GM10248 (cell line): ENCODE results near the gene EML5.
A peak's percentile ranks its signal among the peaks of the same experiment; 100 is the strongest.
"Not testable (repeated sequence)": the region's sequence is repeated elsewhere in the genome, so short reads cannot be mapped to it uniquely, and the experiment has no call there.

Experiments
- CTCF ChIA-PET: fragments of 300-600 bp; sonication (Branson Sonifier 250); formaldehyde crosslinking; extraction: SDS; loops from one replicate; lab custom pipeline; 2021; ENCODE audit warnings: antibody characterized with exemption; lab: Yijun Ruan, JAX
- POLR2A ChIA-PET: fragments of 350-650 bp; sonication (Branson Sonifier 250); formaldehyde crosslinking; extraction: SDS; loops from one replicate; lab custom pipeline; 2020; ENCODE audit warnings: antibody characterized with exemption; lab: Yijun Ruan, JAX
- DNase-seq: peaks from one replicate; pipeline ENCODE4 v3.0.0; 2012; ENCODE audit errors: extremely low spot score
- TF ChIP-seq, protein P1 (sequence below): IDR thresholded peaks from 2 replicates; pipeline ENCODE4 v1.5.1; 2012; ENCODE audit warnings: mild to moderate bottlenecking, low read depth; ENCODE audit errors: extremely low read depth, missing control alignments, control extremely low read depth

Gene EML5

DNA sequence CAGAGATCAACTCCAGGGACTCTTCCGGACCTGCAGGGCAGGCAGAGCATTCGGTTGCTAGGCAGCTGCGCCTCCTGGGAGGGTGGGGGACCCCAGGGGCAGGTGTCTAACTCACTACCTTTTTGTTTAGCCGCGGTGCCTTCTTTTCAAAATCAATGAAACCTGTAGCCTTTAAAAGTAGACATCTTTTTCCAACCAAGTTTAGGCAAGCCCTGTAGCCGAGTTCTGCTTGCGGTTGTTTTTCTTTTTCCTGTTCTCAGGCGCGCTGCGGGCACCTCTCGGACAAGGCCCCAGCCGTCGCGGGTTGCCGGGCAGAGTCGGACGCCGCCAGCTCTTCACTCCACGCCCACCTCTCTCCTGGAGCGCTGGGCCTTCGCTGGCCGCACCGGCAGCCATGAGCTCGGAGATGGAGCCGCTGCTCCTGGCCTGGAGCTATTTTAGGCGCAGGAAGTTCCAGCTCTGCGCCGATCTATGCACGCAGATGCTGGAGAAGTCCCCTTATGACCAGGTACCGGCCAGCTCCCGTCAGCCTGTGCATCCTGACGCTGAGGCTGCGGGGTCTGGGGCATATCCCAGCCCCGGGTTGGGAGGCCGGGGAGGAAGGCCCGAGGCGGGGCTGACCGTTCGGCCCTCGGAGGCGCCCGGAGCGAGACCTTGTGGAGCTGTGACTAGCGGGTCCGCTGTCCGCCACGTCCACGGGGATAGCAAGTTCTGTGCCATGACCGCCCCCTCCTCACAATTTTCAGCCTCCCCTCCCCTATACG lies 31.7 kb upstream of the EML5 start, which contains the start of gene TTC8:
TTC8 (plus strand) TSS at position 338 of the 764 bp plus-strand sequence; CDS start at position 395, 57 bp downstream.
- ChIA-PET POLR2A (no interaction called here), CTCF (interaction anchor here (0.9 to 2.2 kb wide), 9 partner anchors 10 to 157 kb away, joined by 3 to 8 read pairs (median 3); no protein-coding TSS in a partner anchor)
- DNase-seq = peak; percentile 89
- TF ChIP-seq, protein P1, sequence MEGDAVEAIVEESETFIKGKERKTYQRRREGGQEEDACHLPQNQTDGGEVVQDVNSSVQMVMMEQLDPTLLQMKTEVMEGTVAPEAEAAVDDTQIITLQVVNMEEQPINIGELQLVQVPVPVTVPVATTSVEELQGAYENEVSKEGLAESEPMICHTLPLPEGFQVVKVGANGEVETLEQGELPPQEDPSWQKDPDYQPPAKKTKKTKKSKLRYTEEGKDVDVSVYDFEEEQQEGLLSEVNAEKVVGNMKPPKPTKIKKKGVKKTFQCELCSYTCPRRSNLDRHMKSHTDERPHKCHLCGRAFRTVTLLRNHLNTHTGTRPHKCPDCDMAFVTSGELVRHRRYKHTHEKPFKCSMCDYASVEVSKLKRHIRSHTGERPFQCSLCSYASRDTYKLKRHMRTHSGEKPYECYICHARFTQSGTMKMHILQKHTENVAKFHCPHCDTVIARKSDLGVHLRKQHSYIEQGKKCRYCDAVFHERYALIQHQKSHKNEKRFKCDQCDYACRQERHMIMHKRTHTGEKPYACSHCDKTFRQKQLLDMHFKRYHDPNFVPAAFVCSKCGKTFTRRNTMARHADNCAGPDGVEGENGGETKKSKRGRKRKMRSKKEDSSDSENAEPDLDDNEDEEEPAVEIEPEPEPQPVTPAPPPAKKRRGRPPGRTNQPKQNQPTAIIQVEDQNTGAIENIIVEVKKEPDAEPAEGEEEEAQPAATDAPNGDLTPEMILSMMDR = no peak

DNA sequence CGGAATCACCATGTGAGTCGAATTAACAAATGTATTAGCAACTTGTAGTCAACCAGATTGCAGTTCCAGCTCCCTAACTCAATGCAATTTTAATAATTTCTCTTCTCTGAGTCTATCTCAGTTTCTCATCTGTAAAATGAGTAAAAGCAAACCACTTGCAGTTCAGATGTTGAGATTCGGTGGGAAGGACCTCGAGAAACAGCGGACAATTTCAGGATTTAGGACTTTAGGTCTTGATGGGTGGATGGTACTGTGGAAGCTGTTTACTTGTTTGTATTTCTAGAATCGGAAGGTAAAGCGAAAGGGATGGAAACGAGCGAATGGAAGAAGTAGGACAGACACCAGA lies 31.2 kb upstream of the EML5 start:
- ChIA-PET POLR2A (no interaction called here), CTCF (interaction anchor here (1.0 to 1.3 kb wide), 5 partner anchors 10 to 33 kb away, joined by 3 read pairs; no protein-coding TSS in a partner anchor)
- no peak for DNase-seq
- TF ChIP-seq, protein P1 = no peak

DNA sequence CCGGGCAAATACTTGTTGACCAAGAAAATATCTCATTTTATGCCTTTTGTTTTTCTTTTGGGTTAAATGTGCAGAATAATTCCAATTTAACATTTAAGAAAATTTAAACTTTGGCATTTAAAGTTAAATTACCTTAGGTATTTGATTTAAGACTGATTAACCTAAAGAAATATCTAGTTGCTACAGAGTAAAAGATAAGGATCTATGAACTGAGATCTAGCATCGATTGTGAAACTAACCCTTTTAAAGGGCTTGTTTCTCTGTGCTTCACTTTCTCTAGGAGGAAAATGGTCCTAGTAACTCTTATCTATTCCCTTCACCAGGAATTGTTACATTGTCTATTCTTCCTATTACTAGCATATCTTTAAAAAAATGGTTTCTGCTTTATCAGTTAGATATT lies 29.1 kb upstream of the EML5 start:
- no peak for DNase-seq
- POLR2A ChIA-PET = no interaction called here
- TF ChIP-seq, protein P1 = no peak
- CTCF ChIA-PET = no interaction called here

DNA sequence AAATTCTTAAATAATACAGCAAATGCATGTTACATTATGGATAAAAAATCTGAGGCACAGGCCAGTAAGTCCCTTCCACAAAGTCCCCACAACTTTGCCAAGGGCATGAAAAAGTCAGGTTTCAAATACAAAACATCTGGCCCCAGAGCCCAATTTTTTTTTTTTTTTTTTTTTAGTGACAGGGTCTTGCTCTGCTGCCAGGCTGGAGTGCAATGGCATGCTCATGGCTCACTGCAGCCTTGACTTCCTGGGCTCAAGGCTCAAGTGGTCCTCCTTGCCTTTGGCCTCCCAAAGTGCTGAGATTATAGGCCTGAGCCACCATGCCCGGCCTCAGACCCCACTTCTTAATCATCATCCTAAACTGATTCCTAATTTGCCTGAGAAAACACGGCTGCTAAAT lies 28.6 kb upstream of the EML5 start:
- TF ChIP-seq, protein P1 = no peak
- CTCF ChIA-PET = no interaction called here
- POLR2A ChIA-PET = no interaction called here
- DNase-seq = no peak

DNA sequence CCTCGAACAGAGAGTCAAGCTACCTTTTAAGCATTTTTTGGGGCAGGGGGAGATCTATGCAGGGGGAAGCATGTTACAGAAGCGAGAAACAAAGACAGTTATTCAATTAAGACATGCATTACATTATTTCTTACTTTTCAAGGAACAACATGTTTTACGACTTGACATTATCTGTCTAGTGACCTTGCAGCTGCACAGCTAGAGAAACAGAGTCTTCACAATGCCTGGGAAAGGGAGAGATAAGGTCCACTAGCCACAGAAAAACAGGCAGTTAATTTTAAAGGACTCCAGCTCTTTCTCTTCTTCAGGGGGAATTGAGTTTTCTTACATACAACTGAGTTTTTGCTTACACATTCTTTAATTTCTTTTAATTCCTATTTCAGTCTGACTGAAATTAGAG lies 26.9 kb upstream of the EML5 start:
- CTCF ChIA-PET, DNase-seq, POLR2A ChIA-PET: not testable (repeated sequence)

DNA sequence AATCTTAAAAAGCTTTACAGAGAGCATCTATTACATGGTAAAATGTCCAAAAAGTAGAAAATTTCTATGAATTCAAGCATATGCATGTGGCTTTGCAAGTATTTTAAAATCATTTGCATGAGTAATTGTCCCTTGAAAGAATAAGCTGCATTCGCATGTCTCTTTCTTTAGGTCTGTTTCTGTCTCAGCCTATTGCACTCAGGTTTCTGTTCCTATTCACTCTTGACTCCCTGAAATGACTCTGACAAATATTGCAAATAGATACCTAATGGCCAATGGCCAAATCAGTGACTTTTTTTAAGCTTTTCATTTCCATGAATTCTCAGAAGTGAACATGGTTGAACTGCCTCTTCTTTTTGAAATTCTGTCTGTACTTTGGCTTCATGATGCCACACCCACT lies 25.3 kb upstream of the EML5 start:
- CTCF ChIA-PET = no interaction called here

DNA sequence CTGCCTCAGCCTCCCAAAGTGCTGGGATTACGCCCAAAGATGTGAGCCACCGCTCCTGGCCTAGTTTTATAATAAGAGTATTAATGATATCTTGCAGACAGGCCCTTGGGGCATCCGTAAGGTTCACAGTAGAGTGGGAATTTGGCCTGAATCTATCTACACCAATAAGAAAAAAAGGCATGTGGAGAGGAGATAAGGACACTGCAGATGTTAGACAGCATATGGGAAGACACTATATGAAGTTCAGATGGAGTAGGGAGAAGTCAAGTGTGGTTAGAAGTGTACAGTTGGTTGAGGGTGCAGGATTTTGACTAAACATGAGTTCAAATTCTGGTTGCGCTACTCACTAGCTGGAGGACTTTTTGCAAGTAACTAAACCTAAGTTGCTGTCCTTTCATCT lies 23.2 kb upstream of the EML5 start:
- DNase-seq = no peak
- ChIA-PET POLR2A (no interaction called here), CTCF (no interaction called here)
- TF ChIP-seq, protein P1 = no peak

More for the DNA sequence above, 25.3 kb upstream of the EML5 start:
- TF ChIP-seq, protein P1 = no peak
- POLR2A ChIA-PET = no interaction called here
- peak; percentile 10 for DNase-seq
